ENCODE results near the gene GSTK1.
"Not testable (repeated sequence)": the region's sequence is repeated elsewhere in the genome, so short reads cannot be mapped to it uniquely, and the experiment has no call there.

The GSTK1 gene

GRCh38 chr7:143263266-143264195 is at the start of gene GSTK1:
GSTK1 (plus strand) TSS chr7:143263441; CDS start chr7:143263514, 73 bp downstream.
- peak; percentile 71 to 75 for DNase-seq

- DNase-seq: not testable (repeated sequence)
Observed at GRCh38 chr7:143213478-143213877, 49.8 kb upstream of the GSTK1 start.

GRCh38 chr7:143214789-143215679 is 48.2 kb upstream of the GSTK1 start:
- DNase-seq: peak; percentile 37 to 43

- DNase-seq: no peak
Observed at GRCh38 chr7:143216151-143216550, 47.1 kb upstream of the GSTK1 start.

GRCh38 chr7:143216686-143217085 is 46.6 kb upstream of the GSTK1 start:
- DNase-seq: no peak

- no peak for DNase-seq
Observed at GRCh38 chr7:143217806-143218205, 45.4 kb upstream of the GSTK1 start.

GRCh38 chr7:143221286-143221685 is 42.0 kb upstream of the GSTK1 start:
- DNase-seq: no peak

- no peak for DNase-seq
Observed at GRCh38 chr7:143221737-143222136, 41.5 kb upstream of the GSTK1 start, which contains the start of gene TAS2R40. TAS2R40 (plus strand) TSS chr7:143222037; CDS start chr7:143222079, 42 bp downstream.

DNA sequence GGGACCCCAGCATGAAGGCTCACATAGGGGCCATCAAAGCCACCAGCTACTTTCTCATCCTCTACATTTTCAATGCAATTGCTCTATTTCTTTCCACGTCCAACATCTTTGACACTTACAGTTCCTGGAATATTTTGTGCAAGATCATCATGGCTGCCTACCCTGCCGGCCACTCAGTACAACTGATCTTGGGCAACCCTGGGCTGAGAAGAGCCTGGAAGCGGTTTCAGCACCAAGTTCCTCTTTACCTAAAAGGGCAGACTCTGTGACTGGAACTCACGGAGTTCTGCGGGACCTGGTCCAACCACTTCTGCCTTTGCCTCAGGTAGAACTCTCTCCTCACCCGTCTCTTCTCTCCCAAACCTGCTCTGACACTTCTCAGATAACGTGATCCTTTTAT is 40.5 kb upstream of the GSTK1 start:
- no peak for DNase-seq

- DNase-seq: no peak
Observed at GRCh38 chr7:143223784-143224183, 39.5 kb upstream of the GSTK1 start.

DNA sequence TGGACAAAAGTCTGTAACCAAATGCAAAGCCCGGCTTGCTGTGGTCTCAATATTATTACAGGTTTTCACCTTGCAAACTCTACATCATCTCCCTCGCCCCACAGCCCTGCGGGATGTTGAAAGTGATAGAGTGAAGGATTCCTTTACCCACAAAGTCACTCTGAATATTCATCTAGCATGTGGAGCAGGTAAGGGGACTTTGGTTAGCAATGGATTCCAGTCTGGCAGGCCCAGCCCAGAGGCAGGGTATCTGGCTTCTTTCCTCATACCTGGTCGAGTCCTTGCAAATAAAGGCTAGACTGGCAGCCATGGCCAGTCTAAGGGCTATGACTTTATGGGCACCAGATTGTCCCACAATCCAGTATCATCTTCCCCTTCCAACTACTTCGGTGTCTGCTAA is 38.2 kb upstream of the GSTK1 start:
- no peak for DNase-seq

DNA sequence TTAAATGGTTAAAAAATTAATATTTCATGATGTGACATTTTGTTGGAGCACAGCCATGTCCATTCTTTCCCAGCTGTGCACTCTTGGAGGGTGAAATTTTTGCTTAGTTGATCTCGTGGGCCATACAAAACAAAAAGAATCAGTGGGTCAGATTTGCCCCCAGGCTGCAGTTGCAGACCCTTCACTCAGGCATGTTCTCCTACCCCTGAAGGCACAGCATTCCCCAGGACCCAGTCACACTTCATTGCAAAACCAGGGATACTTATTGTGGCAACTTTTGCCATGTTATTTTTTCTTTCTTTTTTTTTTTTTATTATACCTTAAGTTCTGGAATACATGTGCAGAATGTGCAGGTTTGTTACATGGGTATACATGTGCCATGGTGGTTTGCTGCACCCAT is 35.4 kb upstream of the GSTK1 start:
- DNase-seq: no peak

DNA sequence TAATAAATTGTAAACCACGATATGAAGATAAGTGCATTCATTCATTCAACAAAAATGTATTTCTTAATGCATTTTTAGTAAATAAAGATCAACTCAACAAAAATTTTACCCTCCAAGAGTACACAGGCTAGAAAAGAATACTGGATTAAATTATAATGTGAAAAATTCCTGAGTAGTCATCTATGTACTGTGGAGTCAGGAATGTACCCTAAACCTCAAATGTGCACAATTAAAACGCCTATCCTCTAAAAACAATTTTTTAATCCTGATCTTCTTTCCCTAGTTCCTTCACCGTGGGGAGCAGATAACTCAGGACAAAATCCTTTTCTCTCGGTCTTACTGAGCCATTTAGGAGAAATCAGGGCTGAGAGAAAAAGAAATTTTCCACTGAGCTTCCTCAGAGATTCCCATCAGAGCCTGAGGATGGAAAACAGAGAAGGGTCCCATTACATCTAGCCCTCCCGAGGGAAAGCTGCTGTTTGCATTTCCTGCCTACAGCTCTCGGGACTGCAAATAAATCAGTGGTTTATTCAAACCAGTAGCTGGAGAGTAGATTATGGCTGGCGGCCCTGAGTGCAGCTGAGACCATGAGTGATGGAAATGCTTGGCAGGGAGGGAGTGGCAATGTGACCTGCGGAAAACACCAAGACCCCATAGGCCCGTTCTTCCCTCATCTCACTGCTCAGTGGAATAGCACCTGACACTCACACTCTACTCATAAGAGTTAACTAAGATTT is 34.0 kb upstream of the GSTK1 start:
- no peak for DNase-seq

DNA sequence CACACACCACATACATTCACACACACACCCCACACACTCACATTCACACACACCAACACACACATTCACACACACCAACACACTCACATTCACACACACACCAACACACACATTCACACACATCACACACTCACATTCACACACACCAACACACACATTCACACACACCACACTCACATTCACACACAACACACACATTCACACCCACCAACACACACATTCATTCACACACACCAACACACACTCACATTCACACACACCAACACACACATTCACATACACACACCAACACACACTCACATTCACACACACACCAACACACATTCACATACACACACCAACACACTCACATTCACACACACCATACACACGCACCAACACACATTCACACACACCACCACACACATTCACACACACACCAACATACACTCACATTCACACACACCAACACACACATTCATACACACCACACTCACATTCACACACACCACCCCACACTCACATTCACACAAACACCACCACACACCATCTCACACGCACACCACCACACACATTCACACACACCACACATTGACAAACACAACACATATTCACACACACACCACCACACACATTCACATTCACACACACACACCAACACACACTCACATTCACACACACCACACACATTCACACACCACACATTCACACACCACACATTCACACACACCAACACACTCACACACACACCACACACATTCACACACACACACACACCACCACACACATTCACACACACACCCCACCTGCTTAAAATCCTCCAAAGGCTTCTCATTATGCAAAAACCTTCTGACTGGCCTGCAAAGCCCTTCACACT is 32.4 kb upstream of the GSTK1 start:
- DNase-seq: no peak

DNA sequence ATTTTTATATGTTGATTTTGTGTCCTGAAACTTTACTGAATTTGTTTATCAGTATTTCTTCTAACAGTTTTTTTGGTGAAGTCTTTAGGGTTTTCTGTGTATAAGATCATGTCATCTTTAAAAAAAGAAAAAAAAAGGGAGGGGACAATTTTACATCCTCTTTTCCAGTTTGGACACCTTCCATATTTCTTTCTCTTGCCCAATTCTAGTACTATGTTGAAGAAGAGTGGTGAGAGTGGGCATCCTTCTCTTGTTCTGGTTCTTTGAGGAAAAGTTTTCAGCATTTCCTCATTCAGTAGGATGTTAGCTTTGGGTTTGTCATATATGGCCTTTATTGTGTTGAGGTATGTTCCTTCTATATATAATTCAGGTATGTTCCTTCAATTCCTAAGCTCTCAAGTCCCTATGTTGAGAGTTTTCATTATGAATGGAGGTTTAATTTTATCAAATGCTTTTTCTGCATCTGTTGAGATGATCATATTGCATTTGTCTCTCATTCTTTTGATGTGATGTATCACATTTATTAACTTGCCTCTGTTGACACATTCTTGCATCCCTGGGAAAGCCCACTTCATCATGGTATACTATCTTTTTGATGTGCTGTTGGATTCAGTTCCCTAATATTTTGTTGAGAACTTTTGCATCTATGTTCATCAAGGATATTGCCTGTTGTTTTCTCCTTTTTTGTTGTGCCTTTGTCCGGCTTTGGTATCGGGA is 29.3 kb upstream of the GSTK1 start:
- DNase-seq: no peak

DNA sequence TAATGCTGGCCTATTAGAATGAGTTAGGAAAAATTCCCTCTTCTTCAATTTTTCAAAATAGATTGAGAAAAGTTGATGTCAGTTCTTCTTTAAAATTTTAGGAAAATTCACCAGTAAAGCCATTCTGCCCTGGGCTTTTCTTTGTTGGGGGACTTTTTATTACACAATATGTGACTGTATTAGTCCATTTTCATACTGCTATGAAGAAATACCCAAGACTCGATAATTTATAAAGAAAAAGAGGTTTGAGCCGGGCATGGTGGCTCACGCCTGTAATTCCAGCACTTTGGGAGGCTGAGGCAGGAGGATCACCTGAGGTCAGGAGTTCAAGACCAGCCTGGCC is 28.7 kb upstream of the GSTK1 start:
- DNase-seq: no peak

DNA sequence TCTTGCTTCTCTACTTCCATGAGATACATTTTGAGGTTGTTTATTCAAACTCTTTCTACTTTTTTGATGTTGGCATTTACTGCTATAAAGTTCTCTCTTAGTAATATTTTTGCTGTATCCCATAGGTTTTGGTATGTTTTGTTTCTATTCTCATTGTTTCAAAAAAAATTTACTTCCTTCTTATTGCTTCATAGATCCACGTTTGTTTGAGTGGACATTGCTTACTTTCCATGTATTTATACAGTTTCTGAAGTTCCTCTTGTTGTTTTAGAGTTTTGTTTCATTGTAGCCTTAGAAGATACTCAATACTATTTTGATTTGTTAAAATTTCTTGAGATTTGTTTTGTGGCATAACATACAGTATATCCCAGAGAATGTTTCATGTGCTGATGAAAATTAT is 27.7 kb upstream of the GSTK1 start:
- no peak for DNase-seq

DNA sequence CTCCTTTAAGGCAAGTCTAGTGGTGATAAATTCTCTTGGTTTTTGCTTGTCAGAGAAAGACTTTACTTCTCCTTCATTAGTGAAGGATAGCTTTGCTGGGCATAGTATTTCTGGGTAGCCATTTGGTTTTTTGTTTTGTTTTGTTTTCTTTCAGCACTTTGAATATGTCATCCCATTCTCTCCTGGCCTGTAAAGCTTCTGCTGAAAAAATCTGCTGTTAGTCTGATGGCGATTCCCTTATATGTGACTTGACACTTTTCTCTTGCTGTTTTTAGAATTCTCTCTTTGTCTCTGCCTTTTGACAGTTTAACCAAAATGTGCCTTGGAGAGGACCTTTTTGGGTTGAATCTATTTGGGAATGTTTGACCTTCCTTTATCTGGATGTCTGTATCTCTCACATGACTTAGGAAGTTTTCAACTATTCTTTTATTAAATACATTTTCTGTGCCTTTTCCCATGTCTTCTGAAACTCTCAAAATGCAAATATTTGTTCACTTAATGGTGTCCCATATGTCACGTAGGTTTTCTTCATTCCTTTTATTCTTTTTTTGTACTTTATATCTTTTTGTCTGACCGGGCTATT is 26.7 kb upstream of the GSTK1 start:
- DNase-seq: no peak

DNA sequence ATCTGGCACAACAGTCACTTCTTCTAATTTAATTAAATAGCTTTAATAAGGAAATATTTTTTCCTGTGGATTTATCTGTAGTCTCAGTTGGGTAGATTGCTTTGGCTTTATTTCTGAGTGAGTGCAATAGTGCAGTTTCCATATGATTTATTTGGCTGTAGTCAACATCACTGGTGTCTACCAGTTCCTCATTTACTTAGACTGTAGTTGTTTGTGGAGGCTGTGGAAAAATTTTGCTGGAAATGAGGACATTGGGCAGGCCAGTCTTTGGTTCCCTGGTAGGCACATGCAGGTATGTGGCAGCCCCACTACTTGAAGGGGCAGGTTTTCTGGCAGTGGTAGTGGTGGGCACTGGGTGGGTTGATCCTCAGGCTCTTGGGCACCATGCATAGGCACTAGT is 25.9 kb upstream of the GSTK1 start:
- DNase-seq: no peak

DNA sequence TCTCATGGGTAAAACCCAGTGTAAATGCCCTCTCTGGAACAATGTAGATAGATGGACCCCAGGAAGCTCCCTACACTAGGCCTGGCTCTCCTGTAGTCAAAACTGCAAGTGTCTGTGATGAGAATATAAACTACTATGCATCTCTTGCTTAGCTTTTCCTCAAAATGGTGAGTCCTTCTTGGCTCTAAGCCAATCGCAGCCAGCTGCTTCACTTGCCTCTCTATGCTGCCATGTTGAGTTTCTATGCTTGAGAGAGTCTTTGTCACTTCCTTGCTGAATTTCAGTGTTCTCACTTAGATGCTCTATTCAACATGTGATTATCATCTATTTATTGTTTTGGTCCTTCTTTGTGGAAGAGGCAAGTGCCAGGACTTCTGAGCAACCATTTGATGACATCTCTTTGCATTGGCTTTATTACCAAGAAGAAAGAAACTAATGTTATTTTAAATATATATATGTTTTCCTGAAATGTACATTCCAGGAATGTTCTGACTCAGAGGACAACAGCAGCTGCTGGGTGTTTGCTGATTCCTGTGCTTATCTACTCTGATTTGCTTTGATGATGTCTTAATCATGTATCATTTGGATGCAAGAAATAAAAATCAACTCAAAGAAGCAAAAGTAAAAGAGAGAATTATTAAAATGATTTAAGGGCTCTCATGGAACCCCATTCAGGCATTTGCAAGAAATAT is 24.8 kb upstream of the GSTK1 start:
- DNase-seq: no peak

Measured in activated CD4-positive, alpha-beta T cell treated with anti-CD3 and anti-CD28 coated beads, Interleukin-2, amount 50 U/mL, for 4 hours (primary cell).